Measurements from ENCODE around the gene TSPAN5.
A peak's percentile ranks its signal among the peaks of the same experiment; 100 is the strongest.
"Not testable (repeated sequence)": the region's sequence is repeated elsewhere in the genome, so short reads cannot be mapped to it uniquely, and the experiment has no call there.

The TSPAN5 gene

GRCh38 chr4:98658287-98659105, at the start of gene TSPAN5:
Gene TSPAN5 (minus strand): TSS chr4:98658611.
- DNase-seq: peak; percentile 80

- DNase-seq: no peak
Observed at GRCh38 chr4:98706935-98707334, 48.5 kb upstream of the TSPAN5 start.

GRCh38 chr4:98706200-98706813, 47.9 kb upstream of the TSPAN5 start:
- DNase-seq: no peak

GRCh38 chr4:98705586-98705985, 47.2 kb upstream of the TSPAN5 start:
- DNase-seq: not testable (repeated sequence)

GRCh38 chr4:98700656-98701055, 42.2 kb upstream of the TSPAN5 start:
- no peak for DNase-seq

- no peak for DNase-seq
Observed at GRCh38 chr4:98694076-98694475, 35.7 kb upstream of the TSPAN5 start.

- DNase-seq: no peak
Observed at GRCh38 chr4:98692411-98692810, 34.0 kb upstream of the TSPAN5 start.

GRCh38 chr4:98691588-98691987, 33.2 kb upstream of the TSPAN5 start:
- no peak for DNase-seq

GRCh38 chr4:98689507-98690174, 31.2 kb upstream of the TSPAN5 start:
- DNase-seq: no peak

GRCh38 chr4:98688411-98689290, 30.2 kb upstream of the TSPAN5 start:
- DNase-seq: no peak

- no peak for DNase-seq
Observed at GRCh38 chr4:98687876-98688275, 29.5 kb upstream of the TSPAN5 start.

- DNase-seq: no peak
Observed at GRCh38 chr4:98686847-98687246, 28.4 kb upstream of the TSPAN5 start.

GRCh38 chr4:98686043-98686707, 27.8 kb upstream of the TSPAN5 start:
- no peak for DNase-seq

- DNase-seq: no peak
Observed at GRCh38 chr4:98685225-98686042, 27.0 kb upstream of the TSPAN5 start.

GRCh38 chr4:98682719-98683118, 24.3 kb upstream of the TSPAN5 start:
- DNase-seq: no peak

- no peak for DNase-seq
Observed at GRCh38 chr4:98680806-98681205, 22.4 kb upstream of the TSPAN5 start.

GRCh38 chr4:98679738-98680137, 21.3 kb upstream of the TSPAN5 start:
- no peak for DNase-seq

- no peak for DNase-seq
Observed at GRCh38 chr4:98677799-98678198, 19.4 kb upstream of the TSPAN5 start.

GRCh38 chr4:98674404-98675173, 16.2 kb upstream of the TSPAN5 start:
- no peak for DNase-seq

- DNase-seq: no peak
Observed at GRCh38 chr4:98673978-98674377, 15.6 kb upstream of the TSPAN5 start.

GRCh38 chr4:98673288-98673644, 14.9 kb upstream of the TSPAN5 start:
- DNase-seq: no peak

Measured in NCI-H345 (cell line).